GM12874 (cell line): Measurements from ENCODE around the gene RAB31.

Experiments used
- CTCF ChIP-seq: IDR thresholded peaks from 2 replicates; pipeline ENCODE4 v1.5.1; 2011; ENCODE audit warnings: low read depth, mild to moderate bottlenecking, control low read depth, low read length, moderate library complexity; ENCODE audit not compliant: insufficient read depth

The RAB31 gene

DNA sequence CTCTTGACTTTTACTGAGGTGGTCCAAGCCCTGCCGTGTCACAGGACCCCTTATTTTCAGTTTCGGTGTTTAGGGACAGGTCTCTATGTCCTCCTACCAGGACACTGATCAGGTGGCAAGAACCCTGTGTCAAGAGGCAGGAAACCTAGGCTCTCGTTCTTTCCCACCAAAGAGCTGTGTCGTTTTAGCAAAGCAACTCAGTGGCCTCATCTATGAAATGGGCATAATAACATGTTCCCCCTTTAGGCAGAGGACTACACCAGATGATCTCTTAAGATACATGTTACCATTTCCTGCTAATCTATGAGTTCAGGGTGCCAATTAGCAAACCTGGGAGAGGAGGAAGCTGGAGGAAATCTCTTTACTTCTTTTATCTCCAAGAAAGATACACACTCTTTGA lies 1.9 kb downstream of the RAB31 start:
- TF ChIP-seq CTCF: no peak

DNA sequence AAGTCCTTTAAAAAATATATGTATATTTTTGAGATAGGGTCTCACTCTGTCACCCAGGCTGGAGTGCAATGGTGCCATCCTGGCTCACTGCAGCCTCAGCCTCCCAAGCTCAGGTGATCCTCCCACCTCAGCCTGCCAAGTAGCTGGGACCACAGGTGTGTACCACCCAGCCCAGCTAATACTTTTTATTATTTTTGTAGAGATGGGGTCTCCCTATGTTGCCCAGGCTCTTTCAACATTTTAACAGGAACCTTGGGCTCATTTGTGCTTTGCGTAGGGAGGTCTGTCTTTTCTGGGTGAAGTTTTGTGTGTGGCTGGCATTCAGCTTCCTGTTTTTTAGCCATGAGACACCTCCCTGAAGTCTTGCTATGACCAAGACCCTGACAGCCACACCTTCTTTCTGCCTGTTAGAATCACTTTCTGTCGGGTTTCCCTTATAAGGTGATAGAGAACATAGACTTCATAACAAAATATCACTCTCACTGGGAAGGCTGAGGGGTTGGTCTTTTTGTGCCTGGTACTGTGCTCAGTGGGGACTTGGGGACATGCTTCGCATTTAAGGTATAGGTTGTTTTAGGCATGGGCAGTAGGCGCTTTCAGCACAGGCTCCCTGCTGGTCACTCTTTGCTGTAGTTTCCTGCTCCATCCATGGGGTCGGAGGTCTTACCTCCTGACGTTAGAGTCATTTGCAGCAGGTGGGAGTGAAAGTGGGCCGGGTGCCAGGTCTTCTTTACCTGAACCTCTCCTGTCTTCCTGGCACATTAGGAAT lies 3.4 kb downstream of the RAB31 start:
- no peak for TF ChIP-seq CTCF

DNA sequence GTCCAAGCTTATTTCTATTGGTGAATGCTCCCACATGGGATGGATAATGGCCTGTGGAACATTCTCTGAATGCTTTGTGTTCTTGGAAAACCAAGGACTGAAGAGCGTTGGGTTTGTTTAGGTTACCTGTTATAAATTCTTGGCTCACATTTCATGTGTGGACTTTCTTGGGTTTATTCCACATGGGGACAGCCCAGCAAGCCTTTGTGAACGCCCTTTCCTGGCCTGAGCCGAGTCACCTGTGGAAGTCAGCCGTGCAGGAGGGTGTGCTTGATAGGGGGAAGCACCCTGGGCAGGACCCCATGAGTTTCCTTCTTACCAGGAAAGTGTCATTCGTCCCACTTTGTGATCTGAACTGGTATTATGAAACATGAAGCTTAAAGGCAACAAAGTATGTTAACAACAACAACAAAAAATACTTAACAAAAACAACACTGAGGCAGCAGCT lies 4.1 kb downstream of the RAB31 start:
- no peak for TF ChIP-seq CTCF

GRCh38 chr18:9712611-9713010 lies 4.5 kb downstream of the RAB31 start:
- no peak for TF ChIP-seq CTCF

- TF ChIP-seq CTCF: no peak
Measured at GRCh38 chr18:9714266-9715087, 6.4 kb downstream of the RAB31 start.

- TF ChIP-seq CTCF: no peak
Measured at GRCh38 chr18:9715088-9715343, 6.9 kb downstream of the RAB31 start.

- TF ChIP-seq CTCF: no peak
Measured at GRCh38 chr18:9715978-9716774, 8.1 kb downstream of the RAB31 start.
